Gastrocnemius medialis (tissue), 4 donors: ENCODE data around the gene UCKL1. TPM values are rescaled to one million over a fixed set of nuclear protein-coding genes. Genes with fewer than 3 reads are reported as not detected.

Experiments
- ATAC-seq, 2 donors: fragments of 150-250 bp; one replicate each; pipeline ENCODE4 v1.9.1; 2016
- DNase-seq, 2 donors: peaks; one replicate each; pipeline ENCODE4 v3.0.0-alpha.2; 2019
- H3K27ac ChIP-seq, 4 donors: fragments of 200-600 bp; sonication (generic); 1 replicate in 1 of 4; 2 replicates in 3 of 4; pipeline ENCODE4 v1.5.1; 2016 to 2018; ENCODE audit warnings: mild to moderate bottlenecking in 2 of 4, moderate library complexity in 1 of 4
- H3K27me3 ChIP-seq, 3 donors: fragments of 200-600 bp; sonication (generic) in 2 of 3; 1 replicate in 1 of 3; 2 replicates in 2 of 3; pipeline versions ENCODE4 v1.5.1 to v1.6.0; 2016 to 2019; ENCODE audit warnings: mild to moderate bottlenecking in 1 of 3, moderate library complexity in 1 of 3
- H3K36me3 ChIP-seq, 2 donors: fragments of 200-600 bp; sonication (generic) in 1 of 2; one replicate each; pipeline ENCODE4 v1.5.1; 2017 to 2018
- H3K4me1 ChIP-seq, 2 donors: fragments of 200-600 bp; sonication (generic) in 1 of 2; one replicate each; pipeline ENCODE4 v1.5.1; 2016 to 2017; ENCODE audit warnings: mild to moderate bottlenecking in 2 of 2
- H3K4me3 ChIP-seq, 4 donors: fragments of 200-600 bp; sonication (generic) in 3 of 4; 1 replicate in 1 of 4; 2 replicates in 3 of 4; pipeline ENCODE4 v1.5.1; 2016 to 2019; ENCODE audit warnings: mild to moderate bottlenecking in 2 of 4
- H3K9me3 ChIP-seq, 3 donors: fragments of 200-600 bp; sonication (generic) in 2 of 3; 1 replicate in 1 of 3; 2 replicates in 2 of 3; pipeline ENCODE4 v1.5.1; 2016 to 2019
- CTCF ChIP-seq, 5 experiments: fragments of 450-650 bp in 3 of 5; fragments of 200-600 bp in 2 of 5; sonication (generic) in 2 of 5; IDR thresholded peaks in 4 of 5; conservative IDR thresholded peaks in 1 of 5; 1 replicate in 4 of 5; 2 replicates in 1 of 5; pipeline ENCODE4 v1.5.1; 2016 to 2019; ENCODE audit warnings: antibody characterized with exemption in 5 of 5, mild to moderate bottlenecking in 3 of 5, moderate library complexity in 3 of 5
- POLR2A ChIP-seq, 2 donors: fragments of 450-650 bp; IDR thresholded peaks; one replicate each; pipeline ENCODE4 v1.6.1; 2017; ENCODE audit warnings: antibody characterized with exemption in 2 of 2, mild to moderate bottlenecking in 2 of 2, moderate library complexity in 2 of 2
- in situ Hi-C, 4 donors: fragments of 200-750 bp; cut with MboI; loops; one replicate each; pipeline versions ENCODE4 v1.15.0 to v1.8.0; 2017; ENCODE audit warnings: low sequenced_read_pairs in 4 of 4
- intact Hi-C: fragments of 100-400 bp; cut with DNase I; formaldehyde crosslinking; loops from one replicate; pipeline ENCODE4 v1.15.1; 2023; ENCODE audit warnings: low total_unique reads
- total RNA-seq, 4 donors: library from RNA; depleted of rRNA; stranded (reverse); fragments of >200 nt; gene quantifications; one replicate each; pipeline versions ENCODE4 v1.1.0 to v1.2.3, GENCODE V29; 2016

UCKL1 gene
- total RNA-seq = 10 to 100 TPM; 22.0 to 46.4 (median 27.1) TPM

- ATAC-seq (peak; percentile 72), DNase-seq (peak; percentile 85 to 91)
- H3K9me3 ChIP-seq = no peaks in the 10 kb centered on the region
- H3K4me1 ChIP-seq = peaks cover 34 to 59% of the 10 kb centered on the region in 2 donors
- H3K27ac ChIP-seq = peak within 1 kb of the TSS; percentile 92 to 98 (median 96)
- peaks cover 0 to 8% of the 10 kb centered on the region in 2 donors for H3K36me3 ChIP-seq
- in situ Hi-C loops = no loop called here
- peak within 1 kb of the TSS; percentile 76 to 99 (median 86) for H3K4me3 ChIP-seq
- no peaks in the 10 kb centered on the region for H3K27me3 ChIP-seq
- intact Hi-C loops = loop anchor here (5.0 kb wide), 1 partner anchor 106 kb away; the partner anchor contains the start of gene TCEA2
- TF ChIP-seq CTCF (IDR thresholded peaks at IDR 0.05 in 4 of 5, conservative IDR thresholded peaks at IDR 0.05 in 1 of 5) (peak in 1 of 5 experiments; percentile 7), POLR2A (IDR thresholded peaks at IDR 0.05) (peak; percentile 90 to 93)
Observed at GRCh38 chr20:63955827-63956663, at the start of gene UCKL1. TSS of gene UCKL1 (minus strand) at chr20:63956416. CDS start at chr20:63956372, 44 bp downstream.

- no peak overlapping the region for H3K27ac ChIP-seq
- H3K27me3 ChIP-seq = no peaks in the 10 kb centered on the region
- H3K4me1 ChIP-seq = no peaks in the 10 kb centered on the region
- DNase-seq (no peak), ATAC-seq (no peak)
- in situ Hi-C loops = no loop called here
- intact Hi-C loops = no loop called here
- no peak for TF ChIP-seq CTCF (IDR thresholded peaks at IDR 0.05 in 4 of 5, conservative IDR thresholded peaks at IDR 0.05 in 1 of 5)
- no peak for TF ChIP-seq POLR2A (IDR thresholded peaks at IDR 0.05)
- no peak overlapping the region for H3K4me3 ChIP-seq
- H3K36me3 ChIP-seq = peaks cover 0 to 46% of the 10 kb centered on the region in 2 donors
- H3K9me3 ChIP-seq = no peaks in the 10 kb centered on the region
Observed at GRCh38 chr20:64005394-64005793, 49.2 kb upstream of the UCKL1 start.

- H3K36me3 ChIP-seq = peaks cover 0 to 51% of the 10 kb centered on the region in 2 donors
Observed at GRCh38 chr20:64003960-64004725, 47.9 kb upstream of the UCKL1 start.

GRCh38 chr20:64001607-64002011 is 45.4 kb upstream of the UCKL1 start:
- peak overlapping the region in 1 of 4 donors; percentile 34 for H3K27ac ChIP-seq
- in situ Hi-C loops = no loop called here
- DNase-seq (no peak), ATAC-seq (peak; percentile 71 to 74)
- no peak overlapping the region for H3K4me3 ChIP-seq
- peaks cover 0 to 67% of the 10 kb centered on the region in 2 donors for H3K36me3 ChIP-seq
- TF ChIP-seq CTCF (IDR thresholded peaks at IDR 0.05 in 4 of 5, conservative IDR thresholded peaks at IDR 0.05 in 1 of 5) (no peak), POLR2A (IDR thresholded peaks at IDR 0.05) (no peak)
- no peaks in the 10 kb centered on the region for H3K27me3 ChIP-seq
- H3K9me3 ChIP-seq = no peaks in the 10 kb centered on the region
- H3K4me1 ChIP-seq = no peaks in the 10 kb centered on the region
- intact Hi-C loops = no loop called here

More at GRCh38 chr20:64003960-64004725, 47.9 kb upstream of the UCKL1 start:
- no peak overlapping the region for H3K4me3 ChIP-seq
- H3K9me3 ChIP-seq = no peaks in the 10 kb centered on the region
- TF ChIP-seq POLR2A (IDR thresholded peaks at IDR 0.05) (no peak), CTCF (IDR thresholded peaks at IDR 0.05 in 4 of 5, conservative IDR thresholded peaks at IDR 0.05 in 1 of 5) (no peak)
- in situ Hi-C loops = no loop called here
- H3K27ac ChIP-seq = no peak overlapping the region
- no peaks in the 10 kb centered on the region for H3K27me3 ChIP-seq
- DNase-seq = no peak
- intact Hi-C loops = no loop called here
- ATAC-seq = no peak
- H3K4me1 ChIP-seq = no peaks in the 10 kb centered on the region
